Common myeloid progenitor, CD34-positive (primary cell): ENCODE data around the gene DUT.

ENCODE experiments used
- CTCF ChIA-PET: fragments of 350-600 bp; sonication (Branson Sonifier 250); formaldehyde crosslinking; loops from one replicate; lab custom pipeline; 2021; ENCODE audit warnings: antibody characterized with exemption; lab: Charles Lee
- POLR2A ChIA-PET: fragments of 350-600 bp; sonication (Branson Sonifier 250); formaldehyde crosslinking; loops from one replicate; lab custom pipeline; 2021; ENCODE audit warnings: antibody characterized with exemption; lab: Charles Lee
- DNase-seq, 3 donors: peaks; one replicate each; pipeline versions ENCODE4 v3.0.0 to v3.0.0-alpha.2; 2013
- H3K27ac ChIP-seq, 2 experiments: 1 replicate in 1 of 2; 2 replicates in 1 of 2; pipeline ENCODE4 v1.7.0; 2013; ENCODE audit warnings: inconsistent platforms in 2 of 2, low read length in 2 of 2, mild to moderate bottlenecking in 2 of 2, low read depth in 1 of 2, moderate library complexity in 1 of 2; ENCODE audit not compliant: severe bottlenecking in 2 of 2, insufficient read depth in 1 of 2, poor library complexity in 1 of 2
- H3K27me3 ChIP-seq, 5 experiments: replicated peaks in 2 of 5; 1 replicate in 3 of 5; 2 replicates in 2 of 5; pipeline versions ENCODE4 v1.6.1 to v1.7.0; 2013; ENCODE audit warnings: low read length in 4 of 5, mild to moderate bottlenecking in 2 of 5, moderate library complexity in 2 of 5, inconsistent platforms in 1 of 5; ENCODE audit not compliant: insufficient read depth in 5 of 5, control insufficient read depth in 4 of 5
- H3K36me3 ChIP-seq, 4 experiments: 1 replicate in 2 of 4; 2 replicates in 2 of 4; pipeline versions ENCODE4 v1.6.1 to v1.7.0; 2013; ENCODE audit warnings: low read length in 3 of 4, control low read depth in 1 of 4, mild to moderate bottlenecking in 1 of 4; ENCODE audit not compliant: control insufficient read depth in 4 of 4, insufficient read depth in 4 of 4
- H3K4me1 ChIP-seq, 4 experiments: 1 replicate in 3 of 4; 2 replicates in 1 of 4; pipeline versions ENCODE4 v1.6.1 to v1.7.1; 2013; ENCODE audit warnings: low read length in 3 of 4, mild to moderate bottlenecking in 3 of 4, control low read depth in 1 of 4, inconsistent platforms in 1 of 4, moderate library complexity in 1 of 4; ENCODE audit not compliant: control insufficient read depth in 4 of 4, insufficient read depth in 4 of 4; ENCODE audit errors: control extremely low read depth in 1 of 4
- H3K4me3 ChIP-seq, 7 experiments: 1 replicate in 4 of 7; 2 replicates in 3 of 7; pipeline versions ENCODE4 v1.5.1 to v1.7.0; 2013; ENCODE audit warnings: mild to moderate bottlenecking in 7 of 7, low read length in 6 of 7, moderate library complexity in 6 of 7, inconsistent platforms in 2 of 7, low read depth in 2 of 7, control low read depth in 1 of 7; ENCODE audit not compliant: insufficient read depth in 4 of 7, control insufficient read depth in 1 of 7; ENCODE audit errors: extremely low read depth in 1 of 7
- H3K9me3 ChIP-seq, 5 experiments: 1 replicate in 4 of 5; 2 replicates in 1 of 5; pipeline versions ENCODE4 v1.6.1 to v1.7.1; 2013; ENCODE audit warnings: low read length in 4 of 5, mild to moderate bottlenecking in 2 of 5, inconsistent platforms in 1 of 5, low read depth in 1 of 5, moderate library complexity in 1 of 5; ENCODE audit not compliant: control insufficient read depth in 4 of 5, insufficient read depth in 2 of 5; ENCODE audit errors: control extremely low read depth in 1 of 5
- WGBS: methylation state at CpG from one replicate; pipeline ENCODE4 v1.1.5; 2013; ENCODE audit not compliant: insufficient coverage; 5-methylcytosine and 5-hydroxymethylcytosine counted together

DUT gene

GRCh38 chr15:48334260-48334659 lies 3.0 kb downstream of the DUT start:
- no peak for DNase-seq
- H3K27ac ChIP-seq: peak overlapping the region in 1 of 2 experiments; percentile 15
- ChIA-PET CTCF (interaction anchor here (1.0 to 5.1 kb wide), 3 partner anchors 13 to 24 kb away, joined by 3 to 34 read pairs (median 6); no protein-coding TSS in a partner anchor), POLR2A (no interaction called here)
- H3K27me3 ChIP-seq: no peaks in the 10 kb centered on the region
- H3K9me3 ChIP-seq: no peaks in the 10 kb centered on the region
- no CpG with 5 or more reads among the region's 2 CpGs for WGBS
- H3K36me3 ChIP-seq: peaks cover 6 to 49% (median 29%) of the 10 kb centered on the region in 4 experiments
- peaks cover 14 to 34% (median 24%) of the 10 kb centered on the region in 4 experiments for H3K4me1 ChIP-seq
- H3K4me3 ChIP-seq: peak overlapping the region in 1 of 7 experiments; percentile 75

- ChIA-PET CTCF (interaction anchor here (0.8 to 5.1 kb wide), 12 partner anchors 8 to 1808 kb away, joined by 3 to 34 read pairs (median 4); no protein-coding TSS in a partner anchor), POLR2A (no interaction called here)
- Histone ChIP-seq H3K4me1 (peaks cover 5 to 23% (median 14%) of the 10 kb centered on the region in 4 experiments), H3K4me3 (no peak overlapping the region), H3K27ac (no peak overlapping the region), H3K36me3 (peaks cover 12 to 70% (median 44%) of the 10 kb centered on the region in 4 experiments), H3K9me3 (no peaks in the 10 kb centered on the region), H3K27me3 (no peaks in the 10 kb centered on the region)
- 83% methylated on average over 1 of the region's 2 CpGs for WGBS
- peak; percentile 51 to 68 (median 61) for DNase-seq
Measured at GRCh38 chr15:48336940-48337339, 5.7 kb downstream of the DUT start.

- POLR2A ChIA-PET: no interaction called here
- Histone ChIP-seq H3K9me3 (no peaks in the 10 kb centered on the region), H3K4me1 (peaks cover 1 to 23% (median 9%) of the 10 kb centered on the region in 4 experiments), H3K27ac (no peak overlapping the region), H3K27me3 (no peaks in the 10 kb centered on the region), H3K36me3 (peaks cover 15 to 74% (median 48%) of the 10 kb centered on the region in 4 experiments), H3K4me3 (no peak overlapping the region)
- no CpG with 5 or more reads among the region's 1 CpG for WGBS
- DNase-seq: no peak
- CTCF ChIA-PET: interaction anchor here (0.8 to 5.1 kb wide), 9 partner anchors 10 to 807 kb away, joined by 3 to 34 read pairs (median 4); no protein-coding TSS in a partner anchor
Measured at GRCh38 chr15:48337607-48338006, 6.4 kb downstream of the DUT start.

- Histone ChIP-seq H3K36me3 (peaks cover 17 to 79% (median 46%) of the 10 kb centered on the region in 4 experiments), H3K4me1 (peaks cover 0 to 5% (median 0%) of the 10 kb centered on the region in 4 experiments), H3K27ac (no peak overlapping the region), H3K4me3 (no peak overlapping the region), H3K27me3 (no peaks in the 10 kb centered on the region), H3K9me3 (no peaks in the 10 kb centered on the region)
- ChIA-PET CTCF (no interaction called here), POLR2A (no interaction called here)
- whole genome bisulfite sequencing: 61% methylated on average over 2 of the region's 4 CpGs
- DNase-seq: no peak
Measured at GRCh38 chr15:48340111-48340510, 8.9 kb downstream of the DUT start.

- ChIA-PET POLR2A (no interaction called here), CTCF (interaction anchor here (1.4 kb wide), 1 partner anchor 9 kb away, joined by 4 read pairs; no protein-coding TSS in a partner anchor)
- H3K4me1 ChIP-seq: no peaks in the 10 kb centered on the region
- DNase-seq: no peak
- no peak overlapping the region for H3K27ac ChIP-seq
- H3K4me3 ChIP-seq: no peak overlapping the region
- H3K9me3 ChIP-seq: no peaks in the 10 kb centered on the region
- WGBS: 98% methylated on average over 6 of the region's 6 CpGs
- H3K36me3 ChIP-seq: peaks cover 15 to 46% (median 28%) of the 10 kb centered on the region in 4 experiments
- no peaks in the 10 kb centered on the region for H3K27me3 ChIP-seq
Measured at GRCh38 chr15:48343865-48344264, 12.6 kb downstream of the DUT start.

GRCh38 chr15:48345516-48345915 lies 14.3 kb downstream of the DUT start:
- H3K9me3 ChIP-seq: no peaks in the 10 kb centered on the region
- peaks cover 10 to 31% (median 17%) of the 10 kb centered on the region in 4 experiments for H3K36me3 ChIP-seq
- ChIA-PET CTCF (interaction anchor here (0.9 kb wide), 1 partner anchor 9 kb away, joined by 3 read pairs; no protein-coding TSS in a partner anchor), POLR2A (no interaction called here)
- no peak overlapping the region for H3K4me3 ChIP-seq
- H3K27ac ChIP-seq: no peak overlapping the region
- no peaks in the 10 kb centered on the region for H3K27me3 ChIP-seq
- H3K4me1 ChIP-seq: no peaks in the 10 kb centered on the region
- DNase-seq: no peak

GRCh38 chr15:48352474-48353072 lies 21.3 kb downstream of the DUT start:
- H3K4me1 ChIP-seq: peaks cover 0 to 5% (median 0%) of the 10 kb centered on the region in 4 experiments
- peak; percentile 73 to 82 (median 80) for DNase-seq
- H3K36me3 ChIP-seq: no peaks in the 10 kb centered on the region
- CTCF ChIA-PET: interaction anchor here (0.6 to 3.4 kb wide), 12 partner anchors 9 to 1952 kb away, joined by 3 to 34 read pairs (median 4); no protein-coding TSS in a partner anchor
- 20% methylated on average over 2 of the region's 6 CpGs for WGBS
- peak overlapping the region in 1 of 7 experiments; percentile 38 for H3K4me3 ChIP-seq
- H3K9me3 ChIP-seq: no peaks in the 10 kb centered on the region
- no peaks in the 10 kb centered on the region for H3K27me3 ChIP-seq
- H3K27ac ChIP-seq: no peak overlapping the region
- POLR2A ChIA-PET: no interaction called here
